HG02970 (cell line): ENCODE results near the gene PCBD1.

Experiments used
- ATAC-seq: cut with Tn5 transposase; IDR thresholded peaks from one replicate; pipeline ENCODE4 v1.9.1; 2021; ENCODE audit warnings: mild to moderate bottlenecking, moderate library complexity, moderate number of reproducible peaks; ENCODE audit not compliant: unreplicated experiment, low FRiP score

The PCBD1 gene

GRCh38 chr10:70905071-70906021 lies 17.0 kb upstream of the PCBD1 start:
- no peak for ATAC-seq

- no peak for ATAC-seq
Observed at GRCh38 chr10:70903262-70903921, 15.0 kb upstream of the PCBD1 start.

GRCh38 chr10:70902661-70903261 lies 14.4 kb upstream of the PCBD1 start:
- ATAC-seq, result no peak

- no peak for ATAC-seq
Observed at GRCh38 chr10:70901276-70901878, 13.0 kb upstream of the PCBD1 start.

GRCh38 chr10:70899096-70899495 lies 10.7 kb upstream of the PCBD1 start:
- no peak for ATAC-seq

GRCh38 chr10:70898687-70899086 lies 10.3 kb upstream of the PCBD1 start:
- no peak for ATAC-seq

- no peak for ATAC-seq
Observed at GRCh38 chr10:70896551-70896950, 8.2 kb upstream of the PCBD1 start.

GRCh38 chr10:70894416-70894815 lies 6.1 kb upstream of the PCBD1 start:
- no peak for ATAC-seq

- no peak for ATAC-seq
Observed at GRCh38 chr10:70893227-70894006, 5.1 kb upstream of the PCBD1 start.

GRCh38 chr10:70892631-70893030 lies 4.3 kb upstream of the PCBD1 start:
- ATAC-seq, result no peak

- ATAC-seq, result no peak
Observed at GRCh38 chr10:70891627-70892026, 3.3 kb upstream of the PCBD1 start.

GRCh38 chr10:70890917-70891431 lies 2.6 kb upstream of the PCBD1 start:
- ATAC-seq, result no peak

- no peak for ATAC-seq
Observed at GRCh38 chr10:70889291-70889690, 926 bp upstream of the PCBD1 start.

GRCh38 chr10:70886921-70887665 lies 1.3 kb downstream of the PCBD1 start:
- no peak for ATAC-seq

GRCh38 chr10:70885931-70886903 lies 2.1 kb downstream of the PCBD1 start:
- ATAC-seq, result no peak

- no peak for ATAC-seq
Observed at GRCh38 chr10:70885481-70885880, 2.9 kb downstream of the PCBD1 start.

- ATAC-seq, result no peak
Observed at GRCh38 chr10:70884741-70885140, 3.6 kb downstream of the PCBD1 start.

GRCh38 chr10:70880077-70880534 lies 8.3 kb downstream of the PCBD1 start:
- ATAC-seq, result no peak
